Measurements from ENCODE around the gene TTC3.

Gene TTC3

GRCh38 chr21:37088186-37088735 is 15.2 kb downstream of the TTC3 start:
- Histone ChIP-seq H3K18ac (ENCODE audit: low read length) (no peak overlapping the region), H3K9me3 (replicated peaks in 1 of 2; ENCODE audit: control insufficient read depth in 2 of 2, insufficient read depth in 1 of 2, low read depth in 1 of 2, low read length in 2 of 2) (peaks cover 0 to 13% of the 10 kb centered on the region in 2 donors), H4K91ac (ENCODE audit: low read depth, low read length, poor library complexity) (no peak overlapping the region), H3K23ac (ENCODE audit: low read depth, low read length, poor library complexity) (no peak overlapping the region), H3K36me3 (replicated peaks in 1 of 2; ENCODE audit: control insufficient read depth in 2 of 2, insufficient read depth in 2 of 2, low read length in 2 of 2) (peaks cover 2 to 74% of the 10 kb centered on the region in 2 donors), H2BK120ac (ENCODE audit: low read depth, low read length) (no peak overlapping the region), H3K9ac (ENCODE audit: low read depth, low read length, poor library complexity) (no peak overlapping the region), H3K4me2 (ENCODE audit: insufficient read depth, low read length, poor library complexity, severe bottlenecking) (no peak overlapping the region), H2BK5ac (ENCODE audit: low read length) (no peak overlapping the region), H3K14ac (ENCODE audit: low read length) (no peak overlapping the region), H3K27me3 (ENCODE audit: control insufficient read depth in 3 of 3, insufficient read depth in 3 of 3, low read depth in 1 of 3, low read length in 3 of 3) (no peaks in the 10 kb centered on the region), H2BK12ac (ENCODE audit: low read length) (no peak overlapping the region), H3K4me3 (ENCODE audit: low read length in 2 of 2) (no peak overlapping the region), H3K79me1 (ENCODE audit: low read depth, low read length) (no peaks in the 10 kb centered on the region), H3K4ac (ENCODE audit: low read length) (no peak overlapping the region), H2AFZ (ENCODE audit: low read length) (no peak overlapping the region), H3K27ac (replicated peaks; ENCODE audit: low read length) (no peak overlapping the region), H2AK5ac (ENCODE audit: low read depth, low read length) (no peak overlapping the region), H2BK15ac (ENCODE audit: low read length) (no peak overlapping the region), H3K4me1 (ENCODE audit: control insufficient read depth in 2 of 2, insufficient read depth in 1 of 2, low read depth in 1 of 2, low read length in 2 of 2) (no peaks in the 10 kb centered on the region), H4K8ac (ENCODE audit: low read depth, low read length) (no peak overlapping the region)
- DNase-seq (ENCODE audit: low spot score), result no peak
- WGBS, 2 donors (ENCODE audit: extremely low coverage in 2 of 2, insufficient read length in 2 of 2, insufficient replicate concordance in 1 of 2), result no CpG with 5 or more reads among the region's 5 CpGs

DNA sequence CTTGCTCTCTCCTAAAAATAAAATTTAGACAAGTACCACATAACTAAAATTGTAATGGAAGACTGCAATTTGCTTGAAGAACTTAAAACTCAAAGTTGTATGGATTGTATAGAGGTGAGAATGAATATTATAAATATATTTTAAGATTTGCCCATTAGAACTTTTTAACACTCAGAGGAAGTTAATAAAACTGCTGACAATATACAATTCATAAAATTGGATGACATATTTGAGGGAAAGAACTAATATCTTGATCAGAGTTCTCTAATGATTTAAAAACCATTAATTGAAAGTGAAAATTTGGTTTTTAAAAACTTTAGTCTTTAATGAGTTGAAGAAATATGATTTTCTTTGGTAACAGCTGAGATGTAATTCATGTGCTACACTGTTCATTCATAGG is 20.9 kb downstream of the TTC3 start:
- H3K4me1 ChIP-seq (ENCODE audit: control insufficient read depth in 2 of 2, insufficient read depth in 1 of 2, low read depth in 1 of 2, low read length in 2 of 2), result peaks cover 0 to 3% of the 10 kb centered on the region in 2 donors
- H3K9ac ChIP-seq (ENCODE audit: low read depth, low read length, poor library complexity), result no peak overlapping the region
- peaks cover 0 to 10% of the 10 kb centered on the region in 2 donors for H3K9me3 ChIP-seq (replicated peaks in 1 of 2; ENCODE audit: control insufficient read depth in 2 of 2, insufficient read depth in 1 of 2, low read depth in 1 of 2, low read length in 2 of 2)
- no peak overlapping the region for H3K14ac ChIP-seq (ENCODE audit: low read length)
- no peak overlapping the region for H3K4me2 ChIP-seq (ENCODE audit: insufficient read depth, low read length, poor library complexity, severe bottlenecking)
- no peak overlapping the region for H2AFZ ChIP-seq (ENCODE audit: low read length)
- H3K4ac ChIP-seq (ENCODE audit: low read length), result no peak overlapping the region
- peaks cover 11 to 96% of the 10 kb centered on the region in 2 donors for H3K36me3 ChIP-seq (replicated peaks in 1 of 2; ENCODE audit: control insufficient read depth in 2 of 2, insufficient read depth in 2 of 2, low read length in 2 of 2)
- H3K79me1 ChIP-seq (ENCODE audit: low read depth, low read length), result no peaks in the 10 kb centered on the region
- H3K18ac ChIP-seq (ENCODE audit: low read length), result no peak overlapping the region
- H3K4me3 ChIP-seq (ENCODE audit: low read length in 2 of 2), result no peak overlapping the region
- no peak overlapping the region for H3K27ac ChIP-seq (replicated peaks; ENCODE audit: low read length)
- H2BK5ac ChIP-seq (ENCODE audit: low read length), result no peak overlapping the region
- H2AK5ac ChIP-seq (ENCODE audit: low read depth, low read length), result no peak overlapping the region
- no peak overlapping the region for H4K91ac ChIP-seq (ENCODE audit: low read depth, low read length, poor library complexity)
- no peak overlapping the region for H4K8ac ChIP-seq (ENCODE audit: low read depth, low read length)
- no peak overlapping the region for H3K23ac ChIP-seq (ENCODE audit: low read depth, low read length, poor library complexity)
- no peak for DNase-seq (ENCODE audit: low spot score)
- no peak overlapping the region for H2BK15ac ChIP-seq (ENCODE audit: low read length)
- no peak overlapping the region for H2BK12ac ChIP-seq (ENCODE audit: low read length)
- no peak overlapping the region for H2BK120ac ChIP-seq (ENCODE audit: low read depth, low read length)
- H3K27me3 ChIP-seq (ENCODE audit: control insufficient read depth in 3 of 3, insufficient read depth in 3 of 3, low read depth in 1 of 3, low read length in 3 of 3), result no peaks in the 10 kb centered on the region

DNA sequence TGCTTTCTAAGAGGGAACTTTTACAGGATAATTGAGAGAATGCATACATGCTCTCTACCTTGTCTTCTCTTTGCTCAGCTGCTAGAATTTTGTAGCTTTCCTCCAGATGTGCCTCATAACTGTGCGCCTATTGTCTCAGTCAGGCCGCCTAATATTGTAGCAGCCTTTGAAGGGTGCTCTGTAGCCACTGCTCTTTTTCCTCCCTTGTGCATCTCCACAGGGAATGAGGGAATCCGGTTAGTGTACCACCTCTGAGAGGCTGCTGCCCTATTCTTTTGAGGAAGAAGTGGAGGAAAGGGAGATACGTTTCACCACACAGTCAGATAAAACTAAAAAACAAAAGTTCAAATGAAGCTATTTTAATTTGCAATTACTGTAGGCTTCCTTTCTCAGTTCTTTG is 22.8 kb downstream of the TTC3 start:
- Histone ChIP-seq H3K36me3 (replicated peaks in 1 of 2; ENCODE audit: control insufficient read depth in 2 of 2, insufficient read depth in 2 of 2, low read length in 2 of 2) (peaks cover 13 to 96% of the 10 kb centered on the region in 2 donors), H3K23ac (ENCODE audit: low read depth, low read length, poor library complexity) (no peak overlapping the region), H3K9me3 (replicated peaks in 1 of 2; ENCODE audit: control insufficient read depth in 2 of 2, insufficient read depth in 1 of 2, low read depth in 1 of 2, low read length in 2 of 2) (peaks cover 0 to 4% of the 10 kb centered on the region in 2 donors), H3K9ac (ENCODE audit: low read depth, low read length, poor library complexity) (no peak overlapping the region), H4K8ac (ENCODE audit: low read depth, low read length) (no peak overlapping the region), H2AFZ (ENCODE audit: low read length) (no peak overlapping the region), H4K91ac (ENCODE audit: low read depth, low read length, poor library complexity) (no peak overlapping the region), H2BK120ac (ENCODE audit: low read depth, low read length) (no peak overlapping the region), H3K4me1 (ENCODE audit: control insufficient read depth in 2 of 2, insufficient read depth in 1 of 2, low read depth in 1 of 2, low read length in 2 of 2) (peaks cover 0 to 3% of the 10 kb centered on the region in 2 donors), H3K4me2 (ENCODE audit: insufficient read depth, low read length, poor library complexity, severe bottlenecking) (no peak overlapping the region), H3K14ac (ENCODE audit: low read length) (no peak overlapping the region), H3K79me1 (ENCODE audit: low read depth, low read length) (no peaks in the 10 kb centered on the region), H3K4me3 (ENCODE audit: low read length in 2 of 2) (no peak overlapping the region), H2AK5ac (ENCODE audit: low read depth, low read length) (no peak overlapping the region), H3K27ac (replicated peaks; ENCODE audit: low read length) (peak overlapping the region; percentile 9), H3K4ac (ENCODE audit: low read length) (no peak overlapping the region), H3K27me3 (ENCODE audit: control insufficient read depth in 3 of 3, insufficient read depth in 3 of 3, low read depth in 1 of 3, low read length in 3 of 3) (no peaks in the 10 kb centered on the region), H2BK5ac (ENCODE audit: low read length) (no peak overlapping the region), H3K18ac (ENCODE audit: low read length) (no peak overlapping the region), H2BK12ac (ENCODE audit: low read length) (no peak overlapping the region), H2BK15ac (ENCODE audit: low read length) (no peak overlapping the region)
- WGBS, 2 donors (ENCODE audit: extremely low coverage in 2 of 2, insufficient read length in 2 of 2, insufficient replicate concordance in 1 of 2), result no CpG with 5 or more reads among the region's 4 CpGs
- DNase-seq (ENCODE audit: low spot score), result no peak

GRCh38 chr21:37098751-37099150 is 25.7 kb downstream of the TTC3 start:
- no peak overlapping the region for H3K4me2 ChIP-seq (ENCODE audit: insufficient read depth, low read length, poor library complexity, severe bottlenecking)
- no peak overlapping the region for H4K8ac ChIP-seq (ENCODE audit: low read depth, low read length)
- no CpG with 5 or more reads among the region's 2 CpGs for WGBS, 2 donors (ENCODE audit: extremely low coverage in 2 of 2, insufficient read length in 2 of 2, insufficient replicate concordance in 1 of 2)
- H3K27ac ChIP-seq (replicated peaks; ENCODE audit: low read length), result no peak overlapping the region
- H3K14ac ChIP-seq (ENCODE audit: low read length), result no peak overlapping the region
- H2BK120ac ChIP-seq (ENCODE audit: low read depth, low read length), result no peak overlapping the region
- peaks cover 0 to 3% of the 10 kb centered on the region in 2 donors for H3K4me1 ChIP-seq (ENCODE audit: control insufficient read depth in 2 of 2, insufficient read depth in 1 of 2, low read depth in 1 of 2, low read length in 2 of 2)
- no peak overlapping the region for H3K4me3 ChIP-seq (ENCODE audit: low read length in 2 of 2)
- no peak for DNase-seq (ENCODE audit: low spot score)
- peaks cover 0 to 3% of the 10 kb centered on the region in 2 donors for H3K9me3 ChIP-seq (replicated peaks in 1 of 2; ENCODE audit: control insufficient read depth in 2 of 2, insufficient read depth in 1 of 2, low read depth in 1 of 2, low read length in 2 of 2)
- H2BK5ac ChIP-seq (ENCODE audit: low read length), result no peak overlapping the region
- no peak overlapping the region for H3K23ac ChIP-seq (ENCODE audit: low read depth, low read length, poor library complexity)
- peaks cover 13 to 87% of the 10 kb centered on the region in 2 donors for H3K36me3 ChIP-seq (replicated peaks in 1 of 2; ENCODE audit: control insufficient read depth in 2 of 2, insufficient read depth in 2 of 2, low read length in 2 of 2)
- H3K4ac ChIP-seq (ENCODE audit: low read length), result no peak overlapping the region
- H2AFZ ChIP-seq (ENCODE audit: low read length), result no peak overlapping the region
- H4K91ac ChIP-seq (ENCODE audit: low read depth, low read length, poor library complexity), result no peak overlapping the region
- no peaks in the 10 kb centered on the region for H3K79me1 ChIP-seq (ENCODE audit: low read depth, low read length)
- no peak overlapping the region for H2AK5ac ChIP-seq (ENCODE audit: low read depth, low read length)
- no peak overlapping the region for H2BK15ac ChIP-seq (ENCODE audit: low read length)
- H3K27me3 ChIP-seq (ENCODE audit: control insufficient read depth in 3 of 3, insufficient read depth in 3 of 3, low read depth in 1 of 3, low read length in 3 of 3), result no peaks in the 10 kb centered on the region
- H2BK12ac ChIP-seq (ENCODE audit: low read length), result no peak overlapping the region
- no peak overlapping the region for H3K18ac ChIP-seq (ENCODE audit: low read length)
- H3K9ac ChIP-seq (ENCODE audit: low read depth, low read length, poor library complexity), result no peak overlapping the region

Measured in neuronal stem cell (in vitro differentiated cells).